HFFc6 (cell line): ENCODE measurements around the gene DGUOK. TPM values are rescaled to one million over a fixed set of nuclear protein-coding genes. Genes with fewer than 3 reads are reported as not detected.

Experiments
- DNase-seq: peaks from one replicate; pipeline ENCODE4 v3.0.0-alpha.2; 2018
- H3K27ac Mint-ChIP-seq: 2 replicates; pipeline ENCODE4 v1.8.0; 2020; ENCODE audit warnings: mild to moderate bottlenecking, mixed read lengths
- H3K27me3 Mint-ChIP-seq: 2 replicates; pipeline ENCODE4 v1.8.0; 2021; ENCODE audit warnings: mild to moderate bottlenecking, moderate library complexity, mixed read lengths; ENCODE audit not compliant: insufficient read depth
- H3K36me3 Mint-ChIP-seq: 2 replicates; pipeline ENCODE4 v1.8.0; 2021; ENCODE audit warnings: low read depth, mixed read lengths
- H3K4me1 Mint-ChIP-seq: 2 replicates; pipeline ENCODE4 v1.8.0; 2020; ENCODE audit warnings: low read depth, mixed read lengths
- H3K4me3 Mint-ChIP-seq: 2 replicates; pipeline ENCODE4 v1.8.0; 2020; ENCODE audit warnings: mild to moderate bottlenecking, moderate library complexity, mixed read lengths
- H3K9me3 Mint-ChIP-seq: 2 replicates; pipeline ENCODE4 v1.8.0; 2020; ENCODE audit warnings: mild to moderate bottlenecking, mixed read lengths
- CTCF ChIP-seq: fragments of 200-600 bp; sonication (generic); IDR thresholded peaks from 2 replicates; pipeline ENCODE4 v1.5.0; 2021; ENCODE audit warnings: antibody characterized with exemption, mild to moderate bottlenecking
- total RNA-seq, 6 experiments: library from RNA; stranded (reverse); fragmentation: NEBNext Ultra II Directional; extraction: Animal tissue kit (Norgen Biotek cat#: 25700); gene quantifications; 2 replicates in 1 of 6; 3 replicates in 5 of 6; pipeline ENCODE4 v1.2.3, GENCODE V29; 2021

Gene DGUOK
- total RNA-seq, 6 experiments from 2014 or later: 63.2 to 73.3 (median 69.3) TPM

GRCh38 chr2:73917296-73917695 is 9.4 kb upstream of the DGUOK start:
- H3K27me3 Mint-ChIP-seq: peaks cover 49% of the 10 kb centered on the region
- no peak for DNase-seq
- H3K27ac Mint-ChIP-seq: no peak overlapping the region
- H3K36me3 Mint-ChIP-seq: no peaks in the 10 kb centered on the region
- H3K4me3 Mint-ChIP-seq: no peak overlapping the region
- no peaks in the 10 kb centered on the region for H3K4me1 Mint-ChIP-seq
- H3K9me3 Mint-ChIP-seq: no peaks in the 10 kb centered on the region
- no peak for TF ChIP-seq CTCF

GRCh38 chr2:73917696-73918207 is 8.9 kb upstream of the DGUOK start:
- no peaks in the 10 kb centered on the region for H3K9me3 Mint-ChIP-seq
- H3K36me3 Mint-ChIP-seq: no peaks in the 10 kb centered on the region
- no peaks in the 10 kb centered on the region for H3K4me1 Mint-ChIP-seq
- peaks cover 49% of the 10 kb centered on the region for H3K27me3 Mint-ChIP-seq
- no peak for TF ChIP-seq CTCF
- DNase-seq: no peak
- no peak overlapping the region for H3K4me3 Mint-ChIP-seq
- H3K27ac Mint-ChIP-seq: no peak overlapping the region

- H3K9me3 Mint-ChIP-seq: no peaks in the 10 kb centered on the region
- H3K36me3 Mint-ChIP-seq: no peaks in the 10 kb centered on the region
- no peak for TF ChIP-seq CTCF
- DNase-seq: no peak
- no peak overlapping the region for H3K27ac Mint-ChIP-seq
- no peak overlapping the region for H3K4me3 Mint-ChIP-seq
- no peaks in the 10 kb centered on the region for H3K4me1 Mint-ChIP-seq
- H3K27me3 Mint-ChIP-seq: peaks cover 47% of the 10 kb centered on the region
Observed at GRCh38 chr2:73918856-73919255, 7.8 kb upstream of the DGUOK start.

GRCh38 chr2:73919596-73920228 is 7.0 kb upstream of the DGUOK start:
- peaks cover 38% of the 10 kb centered on the region for H3K27me3 Mint-ChIP-seq
- H3K27ac Mint-ChIP-seq: no peak overlapping the region
- no peaks in the 10 kb centered on the region for H3K36me3 Mint-ChIP-seq
- TF ChIP-seq CTCF: no peak
- H3K4me1 Mint-ChIP-seq: no peaks in the 10 kb centered on the region
- no peak for DNase-seq
- no peak overlapping the region for H3K4me3 Mint-ChIP-seq
- no peaks in the 10 kb centered on the region for H3K9me3 Mint-ChIP-seq

GRCh38 chr2:73920577-73921545 is 5.8 kb upstream of the DGUOK start:
- no peak overlapping the region for H3K4me3 Mint-ChIP-seq
- peaks cover 37% of the 10 kb centered on the region for H3K27me3 Mint-ChIP-seq
- no peaks in the 10 kb centered on the region for H3K9me3 Mint-ChIP-seq
- no peaks in the 10 kb centered on the region for H3K36me3 Mint-ChIP-seq
- H3K27ac Mint-ChIP-seq: no peak overlapping the region
- peak; percentile 41 for TF ChIP-seq CTCF
- H3K4me1 Mint-ChIP-seq: peaks cover under 1% of the 10 kb centered on the region; the same call in 1 of the 2 replicates
- DNase-seq: no peak
